Measurements from ENCODE around the gene C15orf39. TPM values are rescaled to one million over a fixed set of nuclear protein-coding genes. Genes with fewer than 3 reads are reported as not detected.

C15orf39 gene
- total RNA-seq, 1 experiment from 2014 or later: 45.6 TPM

- no CpG with 5 or more reads among the region's 4 CpGs for WGBS (ENCODE audit: extremely low coverage, insufficient read length, low lambda C conversion rate)
- no peaks in the 10 kb centered on the region for H3K79me1 ChIP-seq (ENCODE audit: insufficient read depth, low read depth, low read length, poor library complexity, severe bottlenecking)
These were observed 33.3 kb upstream of the C15orf39 start for GRCh38 chr15:75168374-75168773.

More at GRCh38 chr15:75168374-75168773, 33.3 kb upstream of the C15orf39 start:
- Histone ChIP-seq H4K20me1 (ENCODE audit: control insufficient read depth, insufficient read depth, insufficient read length) (no peaks in the 10 kb centered on the region), H3K4me2 (ENCODE audit: insufficient read depth, insufficient read length, low read length) (no peak overlapping the region), H2BK15ac (ENCODE audit: low read depth, low read length) (no peak overlapping the region), H3K23ac (ENCODE audit: insufficient read length, low read depth, low read length) (no peak overlapping the region), H4K91ac (ENCODE audit: insufficient read length, low read depth, low read length) (no peak overlapping the region), H2AK5ac (ENCODE audit: insufficient read length, low read length) (no peak overlapping the region), H3K27me3 (ENCODE audit: insufficient read depth, low read length) (no peaks in the 10 kb centered on the region), H3K9me3 (ENCODE audit: control insufficient read depth, low read depth, low read length) (peaks cover 4% of the 10 kb centered on the region), H3K27ac (ENCODE audit: insufficient read length, low read depth, low read length) (no peak overlapping the region), H3K14ac (ENCODE audit: insufficient read depth, low read length) (no peak overlapping the region), H2AFZ (ENCODE audit: low read length) (no peak overlapping the region), H3K18ac (ENCODE audit: insufficient read length, low read depth, low read length) (no peak overlapping the region), H2BK12ac (ENCODE audit: insufficient read length, low read depth, low read length) (no peak overlapping the region), H4K8ac (replicated peaks; ENCODE audit: insufficient read length, low read depth, low read length) (no peak overlapping the region), H2BK20ac (ENCODE audit: low read depth, low read length, poor library complexity, severe bottlenecking) (no peak overlapping the region), H3K23me2 (ENCODE audit: insufficient read length, low read depth, low read length, poor library complexity, severe bottlenecking) (no peaks in the 10 kb centered on the region), H3K56ac (ENCODE audit: insufficient read length, low read depth, low read length) (no peak overlapping the region), H2BK120ac (ENCODE audit: low read depth, low read length, poor library complexity, severe bottlenecking) (no peak overlapping the region), H3K4me1 (ENCODE audit: insufficient read depth, low read length) (peaks cover 4% of the 10 kb centered on the region; the same call in 1 of the 2 replicates), H3K9ac (ENCODE audit: extremely low read depth, insufficient read length, low read length) (no peak overlapping the region), H3K4ac (ENCODE audit: low read depth, low read length) (no peak overlapping the region), H3K79me2 (ENCODE audit: insufficient read depth, low read length) (no peaks in the 10 kb centered on the region), H4K5ac (ENCODE audit: insufficient read length, low read depth, low read length) (no peak overlapping the region), H2BK5ac (ENCODE audit: insufficient read length, low read length) (no peak overlapping the region), H3T11ph (ENCODE audit: low read length) (no peak overlapping the region)
- H3K4me1 Mint-ChIP-seq: peaks cover 17 to 20% of the 10 kb centered on the region in 2 experiments
- peaks cover 2% of the 10 kb centered on the region for H3K27me3 Mint-ChIP-seq (ENCODE audit: low read depth)
- H3K27ac Mint-ChIP-seq: no peak overlapping the region
- H3K9me3 Mint-ChIP-seq: peaks cover 17 to 18% of the 10 kb centered on the region in 2 experiments
- DNase-seq: no peak
- no peak overlapping the region for H3K4me3 Mint-ChIP-seq
- TF ChIP-seq, protein P1, sequence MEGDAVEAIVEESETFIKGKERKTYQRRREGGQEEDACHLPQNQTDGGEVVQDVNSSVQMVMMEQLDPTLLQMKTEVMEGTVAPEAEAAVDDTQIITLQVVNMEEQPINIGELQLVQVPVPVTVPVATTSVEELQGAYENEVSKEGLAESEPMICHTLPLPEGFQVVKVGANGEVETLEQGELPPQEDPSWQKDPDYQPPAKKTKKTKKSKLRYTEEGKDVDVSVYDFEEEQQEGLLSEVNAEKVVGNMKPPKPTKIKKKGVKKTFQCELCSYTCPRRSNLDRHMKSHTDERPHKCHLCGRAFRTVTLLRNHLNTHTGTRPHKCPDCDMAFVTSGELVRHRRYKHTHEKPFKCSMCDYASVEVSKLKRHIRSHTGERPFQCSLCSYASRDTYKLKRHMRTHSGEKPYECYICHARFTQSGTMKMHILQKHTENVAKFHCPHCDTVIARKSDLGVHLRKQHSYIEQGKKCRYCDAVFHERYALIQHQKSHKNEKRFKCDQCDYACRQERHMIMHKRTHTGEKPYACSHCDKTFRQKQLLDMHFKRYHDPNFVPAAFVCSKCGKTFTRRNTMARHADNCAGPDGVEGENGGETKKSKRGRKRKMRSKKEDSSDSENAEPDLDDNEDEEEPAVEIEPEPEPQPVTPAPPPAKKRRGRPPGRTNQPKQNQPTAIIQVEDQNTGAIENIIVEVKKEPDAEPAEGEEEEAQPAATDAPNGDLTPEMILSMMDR (conservative IDR thresholded peaks at IDR 0.05): no peak
- H3K36me3 Mint-ChIP-seq (ENCODE audit: insufficient read depth in 1 of 3, low read depth in 3 of 3): peaks cover 7 to 22% (median 7%) of the 10 kb centered on the region in 3 experiments; a peak in 5 of 7 replicates
